SU-DHL-6 (cell line): ENCODE data around the gene SETD1A.

Source experiments
- H2AFZ ChIP-seq: fragments of 200-600 bp; sonication (generic); 2 replicates; pipeline ENCODE4 v1.6.1; 2014; ENCODE audit warnings: low read depth, mild to moderate bottlenecking, moderate library complexity, mixed read lengths, antibody characterized with exemption, low read length; ENCODE audit not compliant: severe bottlenecking
- H3F3A ChIP-seq: fragments of 200-600 bp; shearing (Covaris generic); 2 replicates; pipeline ENCODE4 v1.6.0; 2016; ENCODE audit warnings: antibody characterized with exemption, mild to moderate bottlenecking; ENCODE audit not compliant: insufficient read depth
- H3K27ac ChIP-seq: fragments of 200-600 bp; sonication (generic); 2 replicates; pipeline ENCODE4 v1.5.1; 2016; ENCODE audit warnings: low read depth, mild to moderate bottlenecking, low read length, moderate library complexity, mixed read lengths
- H3K27me3 ChIP-seq: fragments of 200-600 bp; sonication (generic), shearing (Covaris generic); 2 replicates; pipeline ENCODE4 v1.6.0; 2014; ENCODE audit warnings: mild to moderate bottlenecking, low read length
- H3K36me3 ChIP-seq: fragments of 200-600 bp; sonication (generic); 2 replicates; pipeline ENCODE4 v1.6.1; 2014; ENCODE audit warnings: mild to moderate bottlenecking, low read length, mixed read lengths
- H3K4me2 ChIP-seq: fragments of 300-600, 200-600 bp; shearing (Covaris generic), sonication (generic); 2 replicates; pipeline ENCODE4 v1.6.0; 2014; ENCODE audit warnings: low read length, low read depth, mild to moderate bottlenecking; ENCODE audit not compliant: poor library complexity, severe bottlenecking
- H3K4me3 ChIP-seq: fragments of 200-600 bp; sonication (generic); 2 replicates; pipeline ENCODE4 v1.5.1; 2014; ENCODE audit warnings: antibody characterized with exemption, low read length, mild to moderate bottlenecking, mixed read lengths; ENCODE audit not compliant: insufficient read depth, poor library complexity, severe bottlenecking
- H3K79me2 ChIP-seq: fragments of 200-600 bp; sonication (generic); 2 replicates; pipeline ENCODE4 v1.6.1; 2014; ENCODE audit warnings: mild to moderate bottlenecking, low read length, moderate library complexity; ENCODE audit not compliant: insufficient read depth
- H3K9ac ChIP-seq: fragments of 200-600 bp; sonication (generic); 2 replicates; pipeline ENCODE4 v1.7.0; 2014; ENCODE audit warnings: mild to moderate bottlenecking, low read length
- H3K9me2 ChIP-seq: fragments of 200-600 bp; sonication (generic); replicated peaks from 2 replicates; pipeline ENCODE4 v1.6.1; 2014; ENCODE audit warnings: low read length; ENCODE audit not compliant: insufficient read depth
- H3K9me3 ChIP-seq: fragments of 200-600 bp; sonication (generic); 2 replicates; pipeline ENCODE4 v1.6.1; 2014; ENCODE audit warnings: low read length, mixed read lengths; ENCODE audit not compliant: insufficient read depth
- H4K20me1 ChIP-seq: fragments of 200-600 bp; sonication (generic); 2 replicates; pipeline ENCODE4 v1.6.1; 2014; ENCODE audit warnings: low read depth, mild to moderate bottlenecking, antibody characterized with exemption, low read length, moderate library complexity, mixed read lengths
- CTCF ChIP-seq: fragments of 200-600 bp; sonication (generic); IDR thresholded peaks from one replicate; pipeline ENCODE4 v1.5.1; 2017; ENCODE audit warnings: antibody characterized with exemption, mild to moderate bottlenecking, low read length, moderate library complexity; ENCODE audit not compliant: insufficient read depth, poor library complexity, severe bottlenecking
- EZH2phosphoT487 ChIP-seq: fragments of 200-600 bp; sonication (generic), shearing (Covaris generic); conservative IDR thresholded peaks from 2 replicates; pipeline ENCODE4 v1.6.1; 2018; ENCODE audit warnings: mild to moderate bottlenecking, antibody characterized with exemption, low read length, moderate library complexity, mixed read lengths

Gene SETD1A

GRCh38 chr16:30925632-30925987, 31.9 kb upstream of the SETD1A start:
- no peak for TF ChIP-seq EZH2phosphoT487
- TF ChIP-seq CTCF: no peak
- Histone ChIP-seq H4K20me1 (no peaks in the 10 kb centered on the region), H3K27me3 (no peaks in the 10 kb centered on the region), H3F3A (0 out of 2 replicates have a peak, but pooled peaks cover 3% of the 10 kb centered on the region), H3K9me3 (no peaks in the 10 kb centered on the region), H3K4me3 (no peak overlapping the region), H3K9ac (no peak overlapping the region), H3K36me3 (no peaks in the 10 kb centered on the region), H3K4me2 (no peak overlapping the region), H3K9me2 (no peaks in the 10 kb centered on the region), H3K79me2 (no peaks in the 10 kb centered on the region), H3K27ac (no peak overlapping the region), H2AFZ (no peak overlapping the region)

GRCh38 chr16:30925995-30926811, 31.4 kb upstream of the SETD1A start:
- no peak overlapping the region for H3K4me3 ChIP-seq

GRCh38 chr16:30926937-30927788, 30.4 kb upstream of the SETD1A start:
- Histone ChIP-seq H3K9me3 (no peaks in the 10 kb centered on the region), H3K27ac (no peak overlapping the region), H4K20me1 (no peaks in the 10 kb centered on the region), H3K4me2 (no peak overlapping the region), H3K9me2 (no peaks in the 10 kb centered on the region), H3K9ac (no peak overlapping the region), H3F3A (0 out of 2 replicates have a peak, but pooled peaks cover 3% of the 10 kb centered on the region), H3K27me3 (no peaks in the 10 kb centered on the region), H3K4me3 (no peak overlapping the region), H2AFZ (no peak overlapping the region), H3K36me3 (no peaks in the 10 kb centered on the region), H3K79me2 (no peaks in the 10 kb centered on the region)
- TF ChIP-seq CTCF (no peak), EZH2phosphoT487 (no peak)

More at GRCh38 chr16:30925995-30926811, 31.4 kb upstream of the SETD1A start:
- Histone ChIP-seq H3K27me3 (no peaks in the 10 kb centered on the region), H3K79me2 (no peaks in the 10 kb centered on the region), H3K4me2 (no peak overlapping the region), H3K27ac (no peak overlapping the region), H3K9me2 (no peaks in the 10 kb centered on the region), H3F3A (0 out of 2 replicates have a peak, but pooled peaks cover 3% of the 10 kb centered on the region), H3K36me3 (no peaks in the 10 kb centered on the region), H3K9me3 (no peaks in the 10 kb centered on the region), H3K9ac (no peak overlapping the region), H2AFZ (no peak overlapping the region), H4K20me1 (no peaks in the 10 kb centered on the region)
- no peak for TF ChIP-seq CTCF
- TF ChIP-seq EZH2phosphoT487: no peak
